GM19438 (cell line): ENCODE results near the gene SRP14.

Experiments
- ATAC-seq: cut with Tn5 transposase; IDR thresholded peaks from one replicate; pipeline ENCODE4 v1.9.1; 2021; ENCODE audit warnings: low read depth; ENCODE audit not compliant: unreplicated experiment

Gene SRP14

GRCh38 chr15:40069178-40070165 lies 30.5 kb upstream of the SRP14 start:
- ATAC-seq: peak; percentile 68

- ATAC-seq: no peak
Measured at GRCh38 chr15:40067921-40068624, 29.1 kb upstream of the SRP14 start.

- ATAC-seq: no peak
Measured at GRCh38 chr15:40066589-40066988, 27.6 kb upstream of the SRP14 start.

GRCh38 chr15:40065166-40065565 lies 26.2 kb upstream of the SRP14 start:
- no peak for ATAC-seq

- ATAC-seq: peak; percentile 53
Measured at GRCh38 chr15:40064231-40064894, 25.4 kb upstream of the SRP14 start.

- no peak for ATAC-seq
Measured at GRCh38 chr15:40063563-40064011, 24.6 kb upstream of the SRP14 start.

- no peak for ATAC-seq
Measured at GRCh38 chr15:40062816-40063562, 24.0 kb upstream of the SRP14 start.

GRCh38 chr15:40061212-40061901 lies 22.4 kb upstream of the SRP14 start:
- ATAC-seq: no peak

GRCh38 chr15:40060236-40060961 lies 21.4 kb upstream of the SRP14 start:
- no peak for ATAC-seq

GRCh38 chr15:40059821-40060220 lies 20.8 kb upstream of the SRP14 start:
- ATAC-seq: no peak

- no peak for ATAC-seq
Measured at GRCh38 chr15:40058476-40059140, 19.6 kb upstream of the SRP14 start.

GRCh38 chr15:40055576-40056293 lies 16.8 kb upstream of the SRP14 start:
- ATAC-seq: no peak

GRCh38 chr15:40054855-40055575 lies 16.0 kb upstream of the SRP14 start:
- peak; percentile 69 for ATAC-seq

GRCh38 chr15:40054605-40054854 lies 15.5 kb upstream of the SRP14 start:
- peak; percentile 50 for ATAC-seq

GRCh38 chr15:40053831-40054604 lies 15.0 kb upstream of the SRP14 start:
- peak; percentile 40 for ATAC-seq

- ATAC-seq: no peak
Measured at GRCh38 chr15:40053079-40053830, 14.3 kb upstream of the SRP14 start.
